GM12872 (cell line): ENCODE results near the gene SIRT7.

Source experiments
- CTCF ChIP-seq: IDR thresholded peaks from 3 replicates; pipeline ENCODE4 v1.5.1; 2011; ENCODE audit warnings: low read depth, mild to moderate bottlenecking, low read length, moderate library complexity; ENCODE audit not compliant: insufficient read depth

The SIRT7 gene

GRCh38 chr17:81931557-81932332 lies 13.8 kb upstream of the SIRT7 start:
- no peak for TF ChIP-seq CTCF

GRCh38 chr17:81931189-81931556 lies 13.2 kb upstream of the SIRT7 start:
- TF ChIP-seq CTCF = no peak

- TF ChIP-seq CTCF = no peak
These were observed 12.5 kb upstream of the SIRT7 start for GRCh38 chr17:81930142-81931125.

GRCh38 chr17:81929253-81930141 lies 11.5 kb upstream of the SIRT7 start:
- no peak for TF ChIP-seq CTCF

GRCh38 chr17:81928544-81929252 lies 10.7 kb upstream of the SIRT7 start:
- no peak for TF ChIP-seq CTCF

GRCh38 chr17:81927653-81928543 lies 9.9 kb upstream of the SIRT7 start, which contains the start of gene MAFG:
Gene MAFG (minus strand): TSS chr17:81927735. CDS start chr17:81923185, 4,550 bp downstream.
- TF ChIP-seq CTCF = peak; percentile 47; the same call in 2 of the 3 replicates
